OCI-LY1 (cell line): ENCODE results near the gene RNF25.

Experiments used
- H2AFZ ChIP-seq: fragments of 200-600 bp; sonication (generic), shearing (Covaris generic); 2 replicates; pipeline ENCODE4 v1.6.0; 2014; ENCODE audit warnings: antibody characterized with exemption, mild to moderate bottlenecking, low read length
- H3F3A ChIP-seq: fragments of 200-600 bp; sonication (generic), shearing (Covaris generic); 2 replicates; pipeline ENCODE4 v1.6.0; 2014; ENCODE audit warnings: mild to moderate bottlenecking, antibody characterized with exemption, low read length, moderate library complexity; ENCODE audit not compliant: insufficient read depth
- H3K27ac ChIP-seq: fragments of 200-600 bp; sonication (generic); 2 replicates; pipeline ENCODE4 v1.5.1; 2014; ENCODE audit warnings: low read length, mixed run types, mild to moderate bottlenecking, low read depth; ENCODE audit not compliant: poor library complexity, severe bottlenecking
- H3K27me3 ChIP-seq: fragments of 200-600 bp; sonication (generic); 2 replicates; pipeline ENCODE4 v1.6.0; 2014; ENCODE audit warnings: antibody characterized with exemption, mild to moderate bottlenecking, low read length, moderate library complexity; ENCODE audit not compliant: insufficient read depth
- H3K36me3 ChIP-seq: fragments of 200-600 bp; sonication (generic); 2 replicates; pipeline ENCODE4 v1.6.1; 2014; ENCODE audit warnings: mild to moderate bottlenecking, antibody characterized with exemption, low read length, moderate library complexity, mixed read lengths; ENCODE audit not compliant: insufficient read depth
- H3K4me1 ChIP-seq: fragments of 200-600 bp; sonication (generic); 2 replicates; pipeline ENCODE4 v1.5.1; 2014; ENCODE audit warnings: mild to moderate bottlenecking, low read length, moderate library complexity; ENCODE audit not compliant: insufficient read depth, severe bottlenecking
- H3K4me2 ChIP-seq: fragments of 200-600 bp; sonication (generic), shearing (Covaris generic); 2 replicates; pipeline ENCODE4 v1.6.1; 2014; ENCODE audit warnings: low read length
- H3K4me3 ChIP-seq: fragments of 200-600 bp; sonication (generic); 2 replicates; pipeline ENCODE4 v1.5.1; 2014; ENCODE audit warnings: low read length, low read depth, mild to moderate bottlenecking, mixed read lengths; ENCODE audit not compliant: poor library complexity, severe bottlenecking
- H3K79me2 ChIP-seq: fragments of 200-600 bp; shearing (Covaris generic); 2 replicates; pipeline ENCODE4 v1.6.1; 2016; ENCODE audit warnings: mixed run types, low read length, mixed read lengths; ENCODE audit not compliant: insufficient read depth
- H3K9ac ChIP-seq: fragments of 200-600 bp; sonication (generic), shearing (Covaris generic); 2 replicates; pipeline ENCODE4 v1.6.1; 2014; ENCODE audit warnings: mild to moderate bottlenecking, low read length, mixed read lengths
- H3K9me2 ChIP-seq: fragments of 200-600 bp; sonication (generic), shearing (Covaris generic); 2 replicates; pipeline ENCODE4 v1.6.1; 2014; ENCODE audit warnings: low read depth, mild to moderate bottlenecking, low read length, mixed read lengths
- H3K9me3 ChIP-seq: fragments of 200-600 bp; shearing (Covaris generic); 2 replicates; pipeline ENCODE4 v1.6.1; 2014; ENCODE audit warnings: low read length, mixed read lengths
- H4K20me1 ChIP-seq: fragments of 200-600 bp; sonication (generic), shearing (Covaris generic); 2 replicates; pipeline ENCODE4 v1.6.0; 2016; ENCODE audit warnings: mild to moderate bottlenecking, low read length; ENCODE audit not compliant: insufficient read depth
- EZH2 ChIP-seq: fragments of 200-600 bp; sonication (generic), shearing (Covaris generic); IDR thresholded peaks from 2 replicates; pipeline ENCODE4 v1.8.0; 2017; ENCODE audit warnings: borderline replicate concordance, mixed run types, mild to moderate bottlenecking, antibody characterized with exemption, low read length, moderate library complexity, mixed read lengths
- TF ChIP-seq, protein P1 (sequence below): fragments of 200-600 bp; sonication (generic), shearing (Covaris generic); IDR thresholded peaks from 2 replicates; pipeline ENCODE4 v1.5.1; 2017; ENCODE audit warnings: mild to moderate bottlenecking, antibody characterized with exemption, low read length, moderate library complexity, mixed read lengths

The RNF25 gene

DNA sequence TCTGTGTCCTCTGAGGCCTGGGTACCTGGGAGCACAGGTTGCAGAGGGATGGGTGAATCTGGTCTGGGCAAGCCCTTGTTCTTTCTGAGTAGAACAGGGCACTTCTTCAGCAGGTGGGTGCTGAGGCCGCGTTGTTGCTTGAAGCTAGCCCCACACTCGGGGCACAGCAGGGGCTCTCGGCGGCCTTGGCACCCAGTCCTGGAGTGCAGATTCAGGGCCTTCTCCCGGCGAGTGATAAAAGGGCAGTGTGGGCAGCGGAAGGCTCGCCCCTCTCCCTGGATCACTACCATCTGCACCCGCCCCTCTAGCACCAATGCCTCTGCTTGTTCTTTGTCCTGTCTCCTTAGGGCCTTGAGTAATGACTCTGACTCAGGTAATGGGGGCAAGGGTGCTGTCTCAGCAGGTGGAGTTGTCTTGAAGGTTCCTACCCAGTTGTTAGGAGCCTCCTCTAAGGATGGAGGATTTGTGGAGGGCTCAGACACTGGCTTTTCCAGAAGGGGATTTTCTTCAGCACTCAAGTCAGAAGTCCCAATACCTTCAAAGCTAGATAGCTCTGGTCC, 28.0 kb downstream of the RNF25 start:
- Histone ChIP-seq H3K27me3 (no peaks in the 10 kb centered on the region), H3K9ac (no peak overlapping the region), H3K4me3 (no peak overlapping the region), H3K9me2 (no peaks in the 10 kb centered on the region), H3F3A (no peaks in the 10 kb centered on the region), H3K27ac (no peak overlapping the region), H3K4me1 (no peaks in the 10 kb centered on the region), H3K79me2 (no peaks in the 10 kb centered on the region), H3K36me3 (peaks cover 94% of the 10 kb centered on the region), H3K9me3 (no peaks in the 10 kb centered on the region), H4K20me1 (no peaks in the 10 kb centered on the region), H3K4me2 (no peak overlapping the region), H2AFZ (no peak overlapping the region)
- TF ChIP-seq, protein P1, sequence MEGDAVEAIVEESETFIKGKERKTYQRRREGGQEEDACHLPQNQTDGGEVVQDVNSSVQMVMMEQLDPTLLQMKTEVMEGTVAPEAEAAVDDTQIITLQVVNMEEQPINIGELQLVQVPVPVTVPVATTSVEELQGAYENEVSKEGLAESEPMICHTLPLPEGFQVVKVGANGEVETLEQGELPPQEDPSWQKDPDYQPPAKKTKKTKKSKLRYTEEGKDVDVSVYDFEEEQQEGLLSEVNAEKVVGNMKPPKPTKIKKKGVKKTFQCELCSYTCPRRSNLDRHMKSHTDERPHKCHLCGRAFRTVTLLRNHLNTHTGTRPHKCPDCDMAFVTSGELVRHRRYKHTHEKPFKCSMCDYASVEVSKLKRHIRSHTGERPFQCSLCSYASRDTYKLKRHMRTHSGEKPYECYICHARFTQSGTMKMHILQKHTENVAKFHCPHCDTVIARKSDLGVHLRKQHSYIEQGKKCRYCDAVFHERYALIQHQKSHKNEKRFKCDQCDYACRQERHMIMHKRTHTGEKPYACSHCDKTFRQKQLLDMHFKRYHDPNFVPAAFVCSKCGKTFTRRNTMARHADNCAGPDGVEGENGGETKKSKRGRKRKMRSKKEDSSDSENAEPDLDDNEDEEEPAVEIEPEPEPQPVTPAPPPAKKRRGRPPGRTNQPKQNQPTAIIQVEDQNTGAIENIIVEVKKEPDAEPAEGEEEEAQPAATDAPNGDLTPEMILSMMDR = no peak
- TF ChIP-seq EZH2 = no peak

DNA sequence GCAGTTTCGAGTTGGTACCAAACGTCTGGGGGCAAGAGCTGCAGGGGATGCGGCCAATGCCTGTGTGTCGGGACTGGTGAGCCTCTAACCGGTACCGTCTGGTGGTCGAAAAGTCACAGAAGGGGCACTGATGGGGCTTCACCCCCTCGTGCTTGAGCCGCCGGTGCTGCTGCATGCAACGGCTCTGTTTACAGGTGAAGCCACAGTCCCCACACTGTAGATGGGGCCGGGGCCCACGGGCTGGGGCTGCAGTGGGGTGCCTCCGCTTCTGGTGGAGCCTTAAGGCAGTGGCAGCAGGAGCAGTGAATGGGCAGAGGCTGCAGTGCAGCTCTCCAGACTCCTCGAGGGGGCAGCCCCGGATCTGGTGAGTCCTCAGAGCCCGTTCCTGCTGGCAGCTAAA, 29.0 kb downstream of the RNF25 start:
- Histone ChIP-seq H3K4me1 (no peaks in the 10 kb centered on the region), H3K27ac (no peak overlapping the region), H3K9me2 (no peaks in the 10 kb centered on the region), H3K79me2 (no peaks in the 10 kb centered on the region), H3K9me3 (no peaks in the 10 kb centered on the region), H3K4me3 (no peak overlapping the region), H2AFZ (no peak overlapping the region), H4K20me1 (no peaks in the 10 kb centered on the region), H3K9ac (no peak overlapping the region), H3K4me2 (no peak overlapping the region), H3K27me3 (no peaks in the 10 kb centered on the region), H3F3A (no peaks in the 10 kb centered on the region), H3K36me3 (peaks cover 94% of the 10 kb centered on the region)
- TF ChIP-seq EZH2 = no peak
- TF ChIP-seq, protein P1 = no peak

DNA sequence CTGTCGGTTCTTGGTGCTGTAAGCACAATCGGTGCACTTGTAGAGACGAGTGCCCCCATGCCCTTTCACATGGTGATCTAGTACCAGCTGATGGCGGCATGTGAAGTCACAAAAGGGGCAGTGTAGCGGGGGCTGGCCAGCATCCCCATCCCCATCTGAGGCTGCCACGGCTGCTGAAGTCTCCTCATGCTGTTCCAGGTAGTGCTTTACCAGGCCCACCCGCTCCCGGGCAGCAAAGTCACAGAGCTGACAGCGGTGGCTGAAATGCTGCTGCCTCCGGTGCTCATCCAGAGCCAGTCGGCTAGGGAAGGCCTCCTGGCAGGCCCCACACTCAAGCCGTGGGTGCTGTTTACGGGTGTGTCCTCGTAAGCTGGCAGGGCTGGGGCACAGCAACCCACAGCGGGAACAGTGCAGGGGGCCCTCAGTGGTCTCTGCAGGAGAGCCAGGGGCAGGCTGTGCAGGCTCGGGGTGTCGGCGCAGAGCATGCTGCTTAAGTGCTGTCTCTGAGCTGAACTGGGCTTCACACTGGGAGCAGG, 29.6 kb downstream of the RNF25 start:
- H3K79me2 ChIP-seq = no peaks in the 10 kb centered on the region
- peaks cover 94% of the 10 kb centered on the region for H3K36me3 ChIP-seq
- H3K9me3 ChIP-seq = no peaks in the 10 kb centered on the region
- no peaks in the 10 kb centered on the region for H3K27me3 ChIP-seq
- no peak overlapping the region for H3K9ac ChIP-seq
- H3K9me2 ChIP-seq = no peaks in the 10 kb centered on the region
- H3F3A ChIP-seq = no peaks in the 10 kb centered on the region
- no peaks in the 10 kb centered on the region for H4K20me1 ChIP-seq
- H3K4me1 ChIP-seq = no peaks in the 10 kb centered on the region
- H3K4me3 ChIP-seq = no peak overlapping the region
- H2AFZ ChIP-seq = no peak overlapping the region
- no peak overlapping the region for H3K4me2 ChIP-seq
- no peak overlapping the region for H3K27ac ChIP-seq
- TF ChIP-seq, protein P1 = no peak
- no peak for TF ChIP-seq EZH2
